GM12873 (cell line): ENCODE measurements around the gene SSTR3.
A peak's percentile ranks its signal among the peaks of the same experiment; 100 is the strongest.

ENCODE experiments used
- CTCF ChIP-seq: IDR thresholded peaks from 2 replicates; pipeline ENCODE4 v1.5.1; 2012; ENCODE audit warnings: low read depth, mild to moderate bottlenecking, moderate library complexity, low read length, control low read depth; ENCODE audit not compliant: insufficient read depth; ENCODE audit errors: missing control alignments

Gene SSTR3

GRCh38 chr22:37245740-37246139, 33.5 kb upstream of the SSTR3 start:
- TF ChIP-seq CTCF: no peak

- TF ChIP-seq CTCF: peak; percentile 23
Measured at GRCh38 chr22:37244922-37245722, 32.8 kb upstream of the SSTR3 start.

- no peak for TF ChIP-seq CTCF
Measured at GRCh38 chr22:37244114-37244921, 32.0 kb upstream of the SSTR3 start, which contains the start of gene RAC2. RAC2 (minus strand) TSS chr22:37244269; CDS start chr22:37244148, 121 bp downstream.

- no peak for TF ChIP-seq CTCF
Measured at GRCh38 chr22:37243402-37244113, 31.3 kb upstream of the SSTR3 start.

- TF ChIP-seq CTCF: no peak
Measured at GRCh38 chr22:37242395-37242918, 30.2 kb upstream of the SSTR3 start.

- TF ChIP-seq CTCF: no peak
Measured at GRCh38 chr22:37241351-37242142, 29.3 kb upstream of the SSTR3 start.
